Osteoblast (primary cell): ENCODE data around the gene XYLT1. TPM values are rescaled to one million over a fixed set of nuclear protein-coding genes. Genes with fewer than 3 reads are reported as not detected.

ENCODE experiments used
- DNase-seq: peaks from one replicate; pipeline ENCODE4 v3.0.0; 2011; ENCODE audit warnings: low spot score, mixed read lengths; ENCODE audit not compliant: insufficient read length; ENCODE audit errors: missing footprints
- H2AFZ ChIP-seq: 2 replicates; pipeline ENCODE4 v1.6.0; 2011; ENCODE audit warnings: mild to moderate bottlenecking, low read length
- H3K27ac ChIP-seq: 2 replicates; pipeline ENCODE4 v1.5.1; 2011; ENCODE audit warnings: mild to moderate bottlenecking, low read depth, low read length, moderate library complexity
- H3K27me3 ChIP-seq: 2 replicates; pipeline ENCODE4 v1.6.0; 2012; ENCODE audit warnings: mild to moderate bottlenecking, control low read depth, inconsistent platforms, low read length, moderate library complexity; ENCODE audit not compliant: insufficient read depth
- H3K36me3 ChIP-seq: 2 replicates; pipeline ENCODE4 v1.5.1; 2011; ENCODE audit warnings: mild to moderate bottlenecking, low read length, control low read depth, moderate library complexity; ENCODE audit not compliant: insufficient read depth
- H3K4me1 ChIP-seq: 2 replicates; pipeline ENCODE4 v1.5.1; 2011; ENCODE audit warnings: mild to moderate bottlenecking, low read length, control low read depth, moderate library complexity; ENCODE audit not compliant: insufficient read depth
- H3K4me2 ChIP-seq: 2 replicates; pipeline ENCODE4 v1.6.0; 2011; ENCODE audit warnings: mild to moderate bottlenecking, low read length; ENCODE audit not compliant: insufficient read depth
- H3K4me3 ChIP-seq: fragments of 200-600 bp; sonication (generic); 3 replicates; pipeline ENCODE4 v1.5.1; 2012; ENCODE audit warnings: mild to moderate bottlenecking, low read length, inconsistent platforms; ENCODE audit not compliant: insufficient read depth
- H3K79me2 ChIP-seq: 2 replicates; pipeline ENCODE4 v1.6.0; 2012; ENCODE audit warnings: mild to moderate bottlenecking, low read length, control low read depth, inconsistent platforms; ENCODE audit not compliant: insufficient read depth
- H3K9me3 ChIP-seq: 2 replicates; pipeline ENCODE4 v1.5.1; 2011; ENCODE audit warnings: low read depth, low read length, control low read depth
- H4K20me1 ChIP-seq: 2 replicates; pipeline ENCODE4 v1.6.0; 2012; ENCODE audit warnings: mild to moderate bottlenecking, low read length, control low read depth; ENCODE audit not compliant: insufficient read depth
- total RNA-seq: library from RNA; depleted of rRNA; stranded (reverse); fragments of >200 nt; gene quantifications from 2 replicates; pipeline ENCODE4 v1.2.3, GENCODE V29; 2012
- TF ChIP-seq, protein P1 (sequence below): IDR thresholded peaks from 2 replicates; pipeline ENCODE4 v1.5.1; 2011; ENCODE audit warnings: mild to moderate bottlenecking, low read depth, low read length, moderate library complexity; ENCODE audit errors: extremely low read depth

The XYLT1 gene
- total RNA-seq, 1 donor: 43.4 TPM

DNA sequence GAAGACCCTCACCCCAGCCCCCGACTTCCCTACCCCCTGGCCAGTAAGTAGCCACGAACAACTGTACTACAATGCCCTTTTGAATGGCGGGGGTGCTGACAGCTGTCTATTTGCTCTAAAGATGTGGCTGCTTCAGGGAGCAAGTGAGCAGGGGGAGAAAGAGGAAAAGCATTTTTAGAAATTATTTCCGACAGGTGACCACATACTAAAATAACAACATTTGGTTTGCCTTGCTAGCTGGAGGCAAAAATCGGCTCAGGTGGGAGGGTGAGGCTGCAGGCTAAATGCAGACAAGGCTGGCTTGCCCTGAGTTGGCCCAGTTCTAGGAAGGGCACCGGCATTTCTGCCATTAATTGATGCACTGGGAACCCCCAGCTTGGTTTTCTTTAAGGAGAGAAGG, 188.5 kb downstream of the XYLT1 start:
- Histone ChIP-seq H3K79me2 (peaks cover 4% of the 10 kb centered on the region), H4K20me1 (peaks cover 55% of the 10 kb centered on the region)
- TF ChIP-seq, protein P1, sequence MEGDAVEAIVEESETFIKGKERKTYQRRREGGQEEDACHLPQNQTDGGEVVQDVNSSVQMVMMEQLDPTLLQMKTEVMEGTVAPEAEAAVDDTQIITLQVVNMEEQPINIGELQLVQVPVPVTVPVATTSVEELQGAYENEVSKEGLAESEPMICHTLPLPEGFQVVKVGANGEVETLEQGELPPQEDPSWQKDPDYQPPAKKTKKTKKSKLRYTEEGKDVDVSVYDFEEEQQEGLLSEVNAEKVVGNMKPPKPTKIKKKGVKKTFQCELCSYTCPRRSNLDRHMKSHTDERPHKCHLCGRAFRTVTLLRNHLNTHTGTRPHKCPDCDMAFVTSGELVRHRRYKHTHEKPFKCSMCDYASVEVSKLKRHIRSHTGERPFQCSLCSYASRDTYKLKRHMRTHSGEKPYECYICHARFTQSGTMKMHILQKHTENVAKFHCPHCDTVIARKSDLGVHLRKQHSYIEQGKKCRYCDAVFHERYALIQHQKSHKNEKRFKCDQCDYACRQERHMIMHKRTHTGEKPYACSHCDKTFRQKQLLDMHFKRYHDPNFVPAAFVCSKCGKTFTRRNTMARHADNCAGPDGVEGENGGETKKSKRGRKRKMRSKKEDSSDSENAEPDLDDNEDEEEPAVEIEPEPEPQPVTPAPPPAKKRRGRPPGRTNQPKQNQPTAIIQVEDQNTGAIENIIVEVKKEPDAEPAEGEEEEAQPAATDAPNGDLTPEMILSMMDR: no peak

DNA sequence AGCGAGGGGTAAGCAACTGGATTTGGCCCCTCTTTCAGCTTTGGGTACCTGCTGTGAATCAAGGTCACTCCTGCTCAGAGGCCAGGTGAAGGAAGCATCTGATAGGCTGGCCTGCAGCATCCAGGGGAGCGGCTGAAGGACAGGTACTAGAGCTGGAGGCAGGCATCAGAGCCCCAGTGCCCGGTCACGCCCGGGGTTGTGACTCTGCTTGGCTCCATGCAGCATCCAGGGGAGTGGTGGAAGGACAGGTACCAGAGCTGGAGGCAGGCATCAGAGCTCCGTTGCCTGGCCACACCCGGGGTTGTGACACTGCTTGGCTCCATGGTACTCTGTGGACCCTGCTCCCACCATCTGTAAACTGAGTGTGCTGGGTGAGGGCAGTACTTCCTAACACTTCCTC, 189.7 kb downstream of the XYLT1 start:
- H4K20me1 ChIP-seq: peaks cover 54% of the 10 kb centered on the region
- peaks cover 4% of the 10 kb centered on the region for H3K79me2 ChIP-seq
- no peak for DNase-seq
- H3K27me3 ChIP-seq: no peaks in the 10 kb centered on the region
- TF ChIP-seq, protein P1: no peak
- H3K9me3 ChIP-seq: no peaks in the 10 kb centered on the region
- H3K27ac ChIP-seq: no peak overlapping the region
- H3K36me3 ChIP-seq: no peaks in the 10 kb centered on the region
- no peaks in the 10 kb centered on the region for H3K4me1 ChIP-seq
- no peak overlapping the region for H3K4me3 ChIP-seq
- no peak overlapping the region for H3K4me2 ChIP-seq
- H2AFZ ChIP-seq: no peak overlapping the region

More for the DNA sequence above, 188.5 kb downstream of the XYLT1 start:
- DNase-seq: no peak
- Histone ChIP-seq H2AFZ (no peak overlapping the region), H3K36me3 (no peaks in the 10 kb centered on the region), H3K4me3 (no peak overlapping the region), H3K4me2 (no peak overlapping the region), H3K9me3 (no peaks in the 10 kb centered on the region), H3K4me1 (no peaks in the 10 kb centered on the region), H3K27me3 (no peaks in the 10 kb centered on the region), H3K27ac (no peak overlapping the region)

DNA sequence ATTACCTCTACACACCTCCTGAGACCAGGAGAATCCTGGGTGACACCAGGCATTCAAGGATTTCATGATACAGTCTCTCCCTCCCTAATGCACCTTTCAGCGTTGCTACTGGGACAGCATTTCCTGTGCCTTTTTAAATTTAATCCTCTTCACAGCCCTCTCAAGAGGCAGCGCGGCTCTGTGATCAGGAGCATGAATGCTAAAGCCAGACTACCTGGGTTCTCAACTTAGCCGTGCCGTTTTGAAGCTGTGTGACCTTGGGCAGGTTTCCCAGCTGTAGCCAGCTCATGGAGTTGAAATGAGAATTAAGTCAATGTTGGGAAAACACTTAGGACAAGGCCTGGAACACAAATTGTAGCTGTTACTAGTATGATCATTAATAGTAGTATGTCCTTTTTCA, 191.8 kb downstream of the XYLT1 start:
- DNase-seq: no peak
- Histone ChIP-seq H3K36me3 (no peaks in the 10 kb centered on the region), H3K27me3 (no peaks in the 10 kb centered on the region), H3K27ac (no peak overlapping the region), H4K20me1 (peaks cover 53% of the 10 kb centered on the region), H3K4me1 (no peaks in the 10 kb centered on the region), H3K9me3 (no peaks in the 10 kb centered on the region), H3K4me3 (no peak overlapping the region), H2AFZ (no peak overlapping the region), H3K4me2 (no peak overlapping the region), H3K79me2 (peaks cover 4% of the 10 kb centered on the region)
- TF ChIP-seq, protein P1: no peak

DNA sequence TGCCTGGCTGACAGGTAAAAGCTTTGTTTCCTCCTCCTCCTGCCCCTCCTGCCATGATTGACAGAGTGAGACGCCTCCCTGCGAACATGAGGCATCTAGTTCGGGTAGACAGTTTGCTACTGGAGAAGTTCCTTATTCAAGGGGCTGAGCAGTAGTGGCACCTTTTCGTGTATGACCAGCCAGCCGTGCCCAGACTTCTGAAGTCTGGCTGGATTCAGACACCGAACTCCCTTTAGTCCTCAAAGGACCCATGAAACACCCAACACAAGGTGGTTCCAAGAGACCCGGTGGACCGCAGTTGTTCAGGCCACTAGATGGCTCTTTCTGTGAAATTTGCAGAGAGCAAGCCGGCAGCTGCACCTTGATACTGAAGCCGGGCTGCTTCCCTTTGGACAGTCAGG, 192.8 kb downstream of the XYLT1 start:
- no peak for DNase-seq
- Histone ChIP-seq H3K27me3 (no peaks in the 10 kb centered on the region), H3K4me3 (no peak overlapping the region), H3K27ac (no peak overlapping the region), H3K4me1 (peaks cover 5% of the 10 kb centered on the region), H3K9me3 (no peaks in the 10 kb centered on the region), H3K79me2 (no peaks in the 10 kb centered on the region), H2AFZ (no peak overlapping the region), H3K36me3 (no peaks in the 10 kb centered on the region), H4K20me1 (peaks cover 52% of the 10 kb centered on the region), H3K4me2 (no peak overlapping the region)
- TF ChIP-seq, protein P1: peak; percentile 44
